ENCODE data around the gene LRRC46. TPM values are rescaled to one million over a fixed set of nuclear protein-coding genes. Genes with fewer than 3 reads are reported as not detected.

LRRC46 gene
- total and polyA plus RNA-seq, 4 donors = 0.51 to 0.87 TPM; not detected in 2

- Histone ChIP-seq H3K4me1 (ENCODE audit: control insufficient read depth in 1 of 2, insufficient read depth in 2 of 2, low read length in 2 of 2) (no peaks in the 10 kb centered on the region), H3K36me3 (ENCODE audit: control insufficient read depth in 1 of 2, insufficient read depth in 2 of 2, low read length in 1 of 2) (no peaks in the 10 kb centered on the region), H3K27ac (ENCODE audit: low read depth in 1 of 2, low read length in 2 of 2) (no peak overlapping the region), H3K4me3 (ENCODE audit: low read length in 2 of 2) (no peak overlapping the region), H3K27me3 (ENCODE audit: control insufficient read depth in 1 of 2, insufficient read depth in 2 of 2, low read length in 1 of 2) (no peaks in the 10 kb centered on the region), H3K9me3 (ENCODE audit: control insufficient read depth, low read length) (no peaks in the 10 kb centered on the region)
- ATAC-seq (ENCODE audit: low FRiP score) = no peak
- WGBS, 2 donors = 60 to 69% methylated on average over 4 of the region's 4 CpGs
- DNase-seq = peak in 1 of 2 donors; percentile 17
- intact Hi-C loops (cut with DNase I) = no loop called here
Observed at GRCh38 chr17:47873200-47874090, 42.0 kb downstream of the LRRC46 start.

GRCh38 chr17:47875011-47875985 lies 43.8 kb downstream of the LRRC46 start:
- DNase-seq (peak in 1 of 2 donors; percentile 70), ATAC-seq (ENCODE audit: low FRiP score) (no peak)
- Histone ChIP-seq H3K4me3 (ENCODE audit: low read length in 2 of 2) (no peak overlapping the region), H3K9me3 (ENCODE audit: control insufficient read depth, low read length) (no peaks in the 10 kb centered on the region), H3K27ac (ENCODE audit: low read depth in 1 of 2, low read length in 2 of 2) (no peak overlapping the region), H3K27me3 (ENCODE audit: control insufficient read depth in 1 of 2, insufficient read depth in 2 of 2, low read length in 1 of 2) (no peaks in the 10 kb centered on the region), H3K36me3 (ENCODE audit: control insufficient read depth in 1 of 2, insufficient read depth in 2 of 2, low read length in 1 of 2) (no peaks in the 10 kb centered on the region), H3K4me1 (ENCODE audit: control insufficient read depth in 1 of 2, insufficient read depth in 2 of 2, low read length in 2 of 2) (no peaks in the 10 kb centered on the region)
- whole genome bisulfite sequencing, 2 donors = 48 to 53% methylated on average over 11 of the region's 11 CpGs
- intact Hi-C loops (cut with DNase I) = no loop called here

- no peaks in the 10 kb centered on the region for H3K36me3 ChIP-seq (ENCODE audit: control insufficient read depth in 1 of 2, insufficient read depth in 2 of 2, low read length in 1 of 2)
- no peak overlapping the region for H3K27ac ChIP-seq (ENCODE audit: low read depth in 1 of 2, low read length in 2 of 2)
- WGBS, 2 donors = 45 to 48% methylated on average over 8 to 9 of the region's 9 CpGs
- intact Hi-C loops (cut with DNase I) = no loop called here
- no peaks in the 10 kb centered on the region for H3K9me3 ChIP-seq (ENCODE audit: control insufficient read depth, low read length)
- peak in 1 of 2 donors; percentile 33 for DNase-seq
- no peak overlapping the region for H3K4me3 ChIP-seq (ENCODE audit: low read length in 2 of 2)
- no peaks in the 10 kb centered on the region for H3K4me1 ChIP-seq (ENCODE audit: control insufficient read depth in 1 of 2, insufficient read depth in 2 of 2, low read length in 2 of 2)
- no peaks in the 10 kb centered on the region for H3K27me3 ChIP-seq (ENCODE audit: control insufficient read depth in 1 of 2, insufficient read depth in 2 of 2, low read length in 1 of 2)
- no peak for ATAC-seq (ENCODE audit: low FRiP score)
Observed at GRCh38 chr17:47877368-47878034, 46.0 kb downstream of the LRRC46 start.

GRCh38 chr17:47878203-47879027 lies 46.9 kb downstream of the LRRC46 start:
- H3K4me3 ChIP-seq (ENCODE audit: low read length in 2 of 2) = no peak overlapping the region
- 39 to 40% methylated on average over 10 of the region's 10 CpGs for WGBS, 2 donors
- H3K27ac ChIP-seq (ENCODE audit: low read depth in 1 of 2, low read length in 2 of 2) = no peak overlapping the region
- ATAC-seq (ENCODE audit: low FRiP score) (no peak), DNase-seq (peak in 1 of 2 donors; percentile 39)
- H3K27me3 ChIP-seq (ENCODE audit: control insufficient read depth in 1 of 2, insufficient read depth in 2 of 2, low read length in 1 of 2) = no peaks in the 10 kb centered on the region
- intact Hi-C loops (cut with DNase I) = no loop called here
- H3K36me3 ChIP-seq (ENCODE audit: control insufficient read depth in 1 of 2, insufficient read depth in 2 of 2, low read length in 1 of 2) = no peaks in the 10 kb centered on the region
- H3K4me1 ChIP-seq (ENCODE audit: control insufficient read depth in 1 of 2, insufficient read depth in 2 of 2, low read length in 2 of 2) = no peaks in the 10 kb centered on the region
- H3K9me3 ChIP-seq (ENCODE audit: control insufficient read depth, low read length) = no peaks in the 10 kb centered on the region

GRCh38 chr17:47879028-47879585 lies 47.6 kb downstream of the LRRC46 start:
- Histone ChIP-seq H3K4me3 (ENCODE audit: low read length in 2 of 2) (no peak overlapping the region), H3K27ac (ENCODE audit: low read depth in 1 of 2, low read length in 2 of 2) (no peak overlapping the region), H3K4me1 (ENCODE audit: control insufficient read depth in 1 of 2, insufficient read depth in 2 of 2, low read length in 2 of 2) (no peaks in the 10 kb centered on the region), H3K9me3 (ENCODE audit: control insufficient read depth, low read length) (no peaks in the 10 kb centered on the region), H3K36me3 (ENCODE audit: control insufficient read depth in 1 of 2, insufficient read depth in 2 of 2, low read length in 1 of 2) (no peaks in the 10 kb centered on the region), H3K27me3 (ENCODE audit: control insufficient read depth in 1 of 2, insufficient read depth in 2 of 2, low read length in 1 of 2) (no peaks in the 10 kb centered on the region)
- peak in 1 of 2 donors; percentile 30 for DNase-seq
- intact Hi-C loops (cut with DNase I) = no loop called here
- no peak for ATAC-seq (ENCODE audit: low FRiP score)
- 41 to 59% methylated on average over 2 of the region's 2 CpGs for WGBS, 2 donors

- ATAC-seq (ENCODE audit: low FRiP score) (no peak), DNase-seq (peak in 1 of 2 donors; percentile 49)
- Histone ChIP-seq H3K27ac (ENCODE audit: low read depth in 1 of 2, low read length in 2 of 2) (no peak overlapping the region), H3K27me3 (ENCODE audit: control insufficient read depth in 1 of 2, insufficient read depth in 2 of 2, low read length in 1 of 2) (no peaks in the 10 kb centered on the region), H3K4me3 (ENCODE audit: low read length in 2 of 2) (no peak overlapping the region), H3K4me1 (ENCODE audit: control insufficient read depth in 1 of 2, insufficient read depth in 2 of 2, low read length in 2 of 2) (no peaks in the 10 kb centered on the region), H3K36me3 (ENCODE audit: control insufficient read depth in 1 of 2, insufficient read depth in 2 of 2, low read length in 1 of 2) (no peaks in the 10 kb centered on the region), H3K9me3 (ENCODE audit: control insufficient read depth, low read length) (no peaks in the 10 kb centered on the region)
- intact Hi-C loops (cut with DNase I) = no loop called here
- WGBS, 2 donors = 81 to 83% methylated on average over 8 of the region's 8 CpGs
Observed at GRCh38 chr17:47879776-47880454, 48.4 kb downstream of the LRRC46 start.

- intact Hi-C loops (cut with DNase I) = no loop called here
- no peak overlapping the region for H3K4me3 ChIP-seq (ENCODE audit: low read length in 2 of 2)
- peak; percentile 63 to 76 for DNase-seq
Observed at GRCh38 chr17:47882247-47882646, 50.8 kb downstream of the LRRC46 start.

More at GRCh38 chr17:47882247-47882646, 50.8 kb downstream of the LRRC46 start:
- no peaks in the 10 kb centered on the region for H3K9me3 ChIP-seq (ENCODE audit: control insufficient read depth, low read length)
- H3K4me1 ChIP-seq (ENCODE audit: control insufficient read depth in 1 of 2, insufficient read depth in 2 of 2, low read length in 2 of 2) = no peaks in the 10 kb centered on the region
- no peak overlapping the region for H3K27ac ChIP-seq (ENCODE audit: low read depth in 1 of 2, low read length in 2 of 2)
- WGBS, 2 donors = 26 to 29% methylated on average over 7 of the region's 7 CpGs
- H3K27me3 ChIP-seq (ENCODE audit: control insufficient read depth in 1 of 2, insufficient read depth in 2 of 2, low read length in 1 of 2) = no peaks in the 10 kb centered on the region
- ATAC-seq (ENCODE audit: low FRiP score) = no peak
- H3K36me3 ChIP-seq (ENCODE audit: control insufficient read depth in 1 of 2, insufficient read depth in 2 of 2, low read length in 1 of 2) = no peaks in the 10 kb centered on the region
